ENCODE results near the gene C10orf95.

DNA sequence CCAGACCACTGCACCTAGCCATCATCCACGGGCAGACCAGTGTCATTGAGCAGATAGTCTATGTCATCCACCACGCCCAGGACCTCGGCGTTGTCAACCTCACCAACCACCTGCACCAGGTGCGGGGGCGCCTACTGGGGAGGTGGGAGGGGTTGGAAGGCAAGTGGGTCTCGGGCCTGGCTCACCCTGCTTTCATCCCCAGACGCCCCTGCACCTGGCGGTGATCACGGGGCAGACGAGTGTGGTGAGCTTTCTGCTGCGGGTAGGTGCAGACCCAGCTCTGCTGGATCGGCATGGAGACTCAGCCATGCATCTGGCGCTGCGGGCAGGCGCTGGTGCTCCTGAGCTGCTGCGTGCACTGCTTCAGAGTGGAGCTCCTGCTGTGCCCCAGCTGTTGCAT is 51.3 kb downstream of the C10orf95 start:
- TF ChIP-seq CTCF (IDR thresholded peaks at IDR 0.05; ENCODE audit: insufficient read depth, low read depth, low read length) (no peak), EZH2 (IDR thresholded peaks at IDR 0.05; ENCODE audit: insufficient read depth, low read length) (no peak)
